Measurements from ENCODE around the gene UNC5C.

The UNC5C gene

DNA sequence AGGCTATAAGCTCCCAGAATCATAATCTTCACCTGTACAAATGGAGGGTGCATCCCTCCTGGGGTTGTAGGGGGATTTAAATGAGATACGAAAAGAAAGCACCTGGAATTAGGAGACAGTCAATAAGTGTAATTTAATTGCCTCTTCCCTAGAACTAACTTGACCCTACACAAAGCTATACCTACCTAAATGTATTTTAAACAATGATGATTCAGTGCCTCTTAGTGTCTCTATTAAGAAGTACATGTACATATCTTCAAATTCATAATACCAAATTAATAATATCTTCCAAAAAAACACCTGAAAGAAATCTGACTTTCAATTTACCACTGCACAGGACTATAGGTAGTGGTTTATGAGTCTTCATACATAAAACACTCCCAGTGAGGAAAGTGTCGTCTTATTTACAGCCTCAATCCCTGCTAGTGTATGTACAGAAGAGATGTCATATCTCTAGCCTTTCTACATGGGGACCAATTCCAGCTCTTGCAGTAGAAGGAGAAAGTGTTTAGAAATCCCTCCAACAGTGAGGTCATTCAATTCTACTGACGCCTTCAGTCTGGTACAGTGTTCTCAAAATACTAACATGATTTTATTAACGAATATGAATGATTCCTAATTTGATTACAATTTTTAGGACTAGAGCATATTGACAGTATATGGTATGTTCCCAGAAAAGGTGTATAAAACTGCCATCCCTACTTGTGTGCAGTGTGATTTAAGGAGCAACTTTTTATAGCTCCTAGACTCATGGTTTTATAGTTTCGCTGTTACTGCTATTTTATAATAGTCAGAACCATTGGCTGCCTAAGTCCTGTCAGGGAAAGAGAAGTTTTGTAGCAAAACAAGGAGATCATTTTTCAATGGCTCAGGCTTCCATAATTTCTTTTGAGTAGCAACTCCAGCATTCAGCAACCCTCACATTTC is 282.7 kb downstream of the UNC5C start:
- DNase-seq: no peak
- TF ChIP-seq, protein P1, sequence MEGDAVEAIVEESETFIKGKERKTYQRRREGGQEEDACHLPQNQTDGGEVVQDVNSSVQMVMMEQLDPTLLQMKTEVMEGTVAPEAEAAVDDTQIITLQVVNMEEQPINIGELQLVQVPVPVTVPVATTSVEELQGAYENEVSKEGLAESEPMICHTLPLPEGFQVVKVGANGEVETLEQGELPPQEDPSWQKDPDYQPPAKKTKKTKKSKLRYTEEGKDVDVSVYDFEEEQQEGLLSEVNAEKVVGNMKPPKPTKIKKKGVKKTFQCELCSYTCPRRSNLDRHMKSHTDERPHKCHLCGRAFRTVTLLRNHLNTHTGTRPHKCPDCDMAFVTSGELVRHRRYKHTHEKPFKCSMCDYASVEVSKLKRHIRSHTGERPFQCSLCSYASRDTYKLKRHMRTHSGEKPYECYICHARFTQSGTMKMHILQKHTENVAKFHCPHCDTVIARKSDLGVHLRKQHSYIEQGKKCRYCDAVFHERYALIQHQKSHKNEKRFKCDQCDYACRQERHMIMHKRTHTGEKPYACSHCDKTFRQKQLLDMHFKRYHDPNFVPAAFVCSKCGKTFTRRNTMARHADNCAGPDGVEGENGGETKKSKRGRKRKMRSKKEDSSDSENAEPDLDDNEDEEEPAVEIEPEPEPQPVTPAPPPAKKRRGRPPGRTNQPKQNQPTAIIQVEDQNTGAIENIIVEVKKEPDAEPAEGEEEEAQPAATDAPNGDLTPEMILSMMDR (IDR thresholded peaks at IDR 0.05; ENCODE audit: low read depth, low read length): no peak

DNA sequence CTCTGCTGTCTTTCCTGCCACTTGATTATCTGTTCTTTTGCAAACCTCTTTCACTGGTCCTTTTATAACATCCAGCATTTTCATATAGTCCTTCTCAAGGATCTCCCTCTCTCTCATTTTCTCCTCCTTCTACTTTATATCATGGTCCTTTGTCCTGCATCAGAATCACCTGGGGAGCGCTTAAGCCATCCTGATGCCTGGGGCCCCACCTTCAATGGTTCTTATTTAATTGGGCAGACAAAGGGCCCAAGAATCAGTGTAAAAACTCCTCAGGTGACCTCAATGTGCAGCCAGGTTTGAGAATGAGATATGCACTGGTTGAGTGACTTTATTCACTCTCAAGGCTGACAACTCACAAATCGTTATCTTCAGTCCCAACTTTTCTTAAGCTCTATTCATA is 283.9 kb downstream of the UNC5C start:
- H3K9me3 ChIP-seq: no peaks in the 10 kb centered on the region
- H3K36me3 ChIP-seq: peaks cover 19% of the 10 kb centered on the region
- TF ChIP-seq, protein P1 (IDR thresholded peaks at IDR 0.05; ENCODE audit: low read depth, low read length): no peak
- H3K4me3 ChIP-seq (ENCODE audit: low read depth, low read length): no peak overlapping the region
- peaks cover 9% of the 10 kb centered on the region; the same call in 1 of the 2 replicates for H3K4me1 ChIP-seq
- no peak for DNase-seq
- H3K27me3 ChIP-seq: no peaks in the 10 kb centered on the region

More for the DNA sequence above, 282.7 kb downstream of the UNC5C start:
- peaks cover 9% of the 10 kb centered on the region; the same call in 1 of the 2 replicates for H3K4me1 ChIP-seq
- no peaks in the 10 kb centered on the region for H3K9me3 ChIP-seq
- no peaks in the 10 kb centered on the region for H3K27me3 ChIP-seq
- peaks cover 12% of the 10 kb centered on the region for H3K36me3 ChIP-seq
- no peak overlapping the region for H3K4me3 ChIP-seq (ENCODE audit: low read depth, low read length)

DNA sequence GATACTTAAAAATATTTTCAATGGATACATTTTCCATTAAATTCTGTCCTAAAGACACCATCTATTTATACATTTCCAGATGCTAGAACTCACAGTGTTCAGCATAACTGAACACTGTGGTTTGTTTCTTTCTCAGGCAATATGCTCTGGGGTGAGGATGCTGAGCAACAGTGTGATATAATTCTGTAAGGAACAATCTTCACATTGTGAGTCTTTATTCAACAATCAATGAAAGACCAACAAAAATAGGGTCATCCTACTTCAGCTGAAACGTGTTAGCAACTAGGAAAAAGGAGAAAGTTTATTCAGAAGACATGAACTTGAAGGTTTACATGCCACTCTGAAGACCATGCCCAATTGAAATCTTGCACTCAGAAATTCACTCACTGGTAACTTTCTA is 284.8 kb downstream of the UNC5C start:
- TF ChIP-seq, protein P1 (IDR thresholded peaks at IDR 0.05; ENCODE audit: low read depth, low read length): no peak
- Histone ChIP-seq H3K4me1 (peaks cover 5% of the 10 kb centered on the region; the same call in 1 of the 2 replicates), H3K36me3 (peaks cover 15% of the 10 kb centered on the region), H3K4me3 (ENCODE audit: low read depth, low read length) (no peak overlapping the region), H3K9me3 (no peaks in the 10 kb centered on the region), H3K27me3 (no peaks in the 10 kb centered on the region)
- DNase-seq: no peak

DNA sequence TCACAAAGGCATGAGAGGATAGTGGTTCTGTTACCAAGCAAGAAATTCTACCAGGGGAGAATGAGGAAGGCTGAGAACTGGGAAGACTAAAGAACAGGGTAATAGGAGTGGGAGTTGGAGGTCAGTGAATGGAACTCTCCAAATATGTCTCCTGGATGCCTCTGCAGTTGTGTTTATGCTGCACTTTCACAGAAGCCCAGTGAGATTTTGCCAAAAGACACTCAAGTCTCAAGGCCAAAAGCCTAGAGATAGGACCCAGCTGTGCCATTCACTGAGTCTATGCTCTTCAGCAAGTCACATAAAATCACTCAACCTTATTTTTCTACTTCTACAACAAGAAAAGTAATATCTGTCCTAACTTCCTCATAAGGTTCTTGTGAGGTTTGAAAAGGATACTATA is 285.4 kb downstream of the UNC5C start:
- no peak overlapping the region for H3K4me3 ChIP-seq (ENCODE audit: low read depth, low read length)
- no peaks in the 10 kb centered on the region; the same call in 1 of the 2 replicates for H3K4me1 ChIP-seq
- DNase-seq: no peak
- peaks cover 11% of the 10 kb centered on the region for H3K36me3 ChIP-seq
- TF ChIP-seq, protein P1 (IDR thresholded peaks at IDR 0.05; ENCODE audit: low read depth, low read length): no peak
- H3K27me3 ChIP-seq: no peaks in the 10 kb centered on the region
- H3K9me3 ChIP-seq: no peaks in the 10 kb centered on the region

- Histone ChIP-seq H3K36me3 (peaks cover 10% of the 10 kb centered on the region), H3K4me3 (ENCODE audit: low read depth, low read length) (no peak overlapping the region), H3K4me1 (no peaks in the 10 kb centered on the region), H3K27me3 (no peaks in the 10 kb centered on the region), H3K9me3 (peaks cover 2% of the 10 kb centered on the region; the same call in 1 of the 2 replicates)
- no peak for DNase-seq
- TF ChIP-seq, protein P1 (IDR thresholded peaks at IDR 0.05; ENCODE audit: low read depth, low read length): no peak
These were observed 292.5 kb downstream of the UNC5C start for GRCh38 chr4:95256108-95256835.

Data from BE2C (cell line).